IMR-90 (cell line): ENCODE results near the gene HCFC1. TPM values are rescaled to one million over a fixed set of nuclear protein-coding genes. Genes with fewer than 3 reads are reported as not detected.

Source experiments
- ATAC-seq: fragments of 200-7000 bp; cut with Tn5 transposase; 2 replicates; pipeline ENCODE4 v1.9.1; 2020; ENCODE audit warnings: low read depth, mild to moderate bottlenecking, moderate library complexity
- BruUV-seq: library from RNA; stranded (reverse); fragments of 400-500 nt; replicated peaks from 2 replicates; lab custom pipeline; 2021; lab: Mats Ljungman, UMichigan
- CTCF ChIA-PET: fragments of 300-600 bp; formaldehyde crosslinking; extraction: SDS; loops from one replicate; lab custom pipeline; 2021; ENCODE audit warnings: antibody characterized with exemption; lab: Yijun Ruan, JAX
- POLR2A ChIA-PET: fragments of 300-600 bp; sonication (Branson Sonifier 250); formaldehyde crosslinking; loops from one replicate; lab custom pipeline; 2022; ENCODE audit warnings: antibody characterized with exemption; ENCODE audit not compliant: unreplicated experiment; lab: Charles Lee
- DNase-seq: peaks from one replicate; pipeline ENCODE4 v3.0.0; 2013
- H2AFZ ChIP-seq: replicated peaks from 2 replicates; pipeline ENCODE3; 2013; ENCODE audit warnings: low read length, mild to moderate bottlenecking; ENCODE audit not compliant: poor library complexity
- H2AK5ac ChIP-seq: 2 replicates; pipeline ENCODE4 v1.6.1; 2013; ENCODE audit warnings: low read depth, low read length, inconsistent platforms
- H2AK9ac ChIP-seq: replicated peaks from 2 replicates; pipeline ENCODE3; 2013; ENCODE audit warnings: mild to moderate bottlenecking, low read depth, low read length, moderate library complexity; ENCODE audit not compliant: poor library complexity
- H2BK120ac ChIP-seq: 2 replicates; pipeline ENCODE4 v1.6.1; 2013; ENCODE audit warnings: low read depth, low read length, inconsistent platforms
- H2BK15ac ChIP-seq: 3 replicates; pipeline ENCODE4 v1.6.1; 2013; ENCODE audit warnings: low read depth, low read length, inconsistent platforms
- H2BK20ac ChIP-seq: 2 replicates; pipeline ENCODE4 v1.6.1; 2013; ENCODE audit warnings: low read depth, mild to moderate bottlenecking, inconsistent platforms, low read length, moderate library complexity
- H2BK5ac ChIP-seq: 2 replicates; pipeline ENCODE4 v1.6.1; 2013; ENCODE audit warnings: mild to moderate bottlenecking, low read depth, low read length, inconsistent platforms; ENCODE audit not compliant: poor library complexity, severe bottlenecking
- H3K14ac ChIP-seq: replicated peaks from 2 replicates; pipeline ENCODE4 v1.6.1; 2013; ENCODE audit warnings: low read depth, low read length, inconsistent platforms
- H3K18ac ChIP-seq: 2 replicates; pipeline ENCODE4 v1.6.1; 2013; ENCODE audit warnings: low read depth, low read length, control low read depth
- H3K23ac ChIP-seq: 2 replicates; pipeline ENCODE4 v1.6.1; 2013; ENCODE audit warnings: low read depth, low read length, inconsistent platforms
- H3K27ac ChIP-seq: 2 replicates; pipeline ENCODE4 v1.5.1; 2013; ENCODE audit warnings: mild to moderate bottlenecking, control low read depth, low read length; ENCODE audit not compliant: insufficient read depth
- H3K27me3 ChIP-seq: 2 replicates; pipeline ENCODE4 v1.6.1; 2013; ENCODE audit warnings: low read length; ENCODE audit not compliant: control insufficient read depth, insufficient read depth
- H3K36me3 ChIP-seq: 2 replicates; pipeline ENCODE4 v1.6.1; 2013; ENCODE audit warnings: low read length, mixed read lengths; ENCODE audit not compliant: control insufficient read depth, insufficient read depth
- H3K4ac ChIP-seq: 2 replicates; pipeline ENCODE4 v1.6.1; 2013; ENCODE audit warnings: low read depth, low read length, inconsistent platforms
- H3K4me1 ChIP-seq: 2 replicates; pipeline ENCODE4 v1.6.1; 2013; ENCODE audit warnings: low read length, mixed read lengths; ENCODE audit not compliant: control insufficient read depth, insufficient read depth
- H3K4me2 ChIP-seq: 2 replicates; pipeline ENCODE4 v1.6.1; 2013; ENCODE audit warnings: low read depth, mild to moderate bottlenecking, control low read depth, low read length, moderate library complexity
- H3K4me3 ChIP-seq: 2 replicates; pipeline ENCODE4 v1.5.1; 2013; ENCODE audit warnings: low read depth, mild to moderate bottlenecking, control low read depth, low read length, moderate library complexity; ENCODE audit not compliant: insufficient read depth
- H3K56ac ChIP-seq: 2 replicates; pipeline ENCODE4 v1.6.1; 2013; ENCODE audit warnings: low read length, inconsistent platforms; ENCODE audit not compliant: insufficient read depth; ENCODE audit errors: extremely low read depth
- H3K79me1 ChIP-seq, 2 experiments: 2 replicates each; pipeline ENCODE4 v1.6.1; 2013; ENCODE audit warnings: low read length in 2 of 2, inconsistent platforms in 1 of 2, low read depth in 1 of 2
- H3K9ac ChIP-seq: 2 replicates; pipeline ENCODE4 v1.6.1; 2013; ENCODE audit warnings: low read depth, low read length, control low read depth
- H3K9me1 ChIP-seq: 2 replicates; pipeline ENCODE4 v1.6.1; 2013; ENCODE audit warnings: low read length, inconsistent platforms; ENCODE audit not compliant: insufficient read depth
- H3K9me3 ChIP-seq: 2 replicates; pipeline ENCODE4 v1.6.1; 2013; ENCODE audit warnings: low read length; ENCODE audit not compliant: control insufficient read depth, insufficient read depth
- H4K20me1 ChIP-seq: 2 replicates; pipeline ENCODE4 v1.6.1; 2013; ENCODE audit warnings: low read length, inconsistent platforms; ENCODE audit not compliant: insufficient read depth
- H4K5ac ChIP-seq: 2 replicates; pipeline ENCODE4 v1.6.1; 2013; ENCODE audit warnings: mild to moderate bottlenecking, low read depth, low read length, control low read depth
- H4K8ac ChIP-seq, 2 experiments: 2 replicates each; pipeline ENCODE4 v1.6.1; 2013; ENCODE audit warnings: low read depth in 2 of 2, low read length in 2 of 2, control low read depth in 1 of 2, inconsistent platforms in 1 of 2
- H4K91ac ChIP-seq: 2 replicates; pipeline ENCODE4 v1.6.1; 2013; ENCODE audit warnings: low read depth, low read length, inconsistent platforms; ENCODE audit not compliant: insufficient read depth
- BHLHE40 ChIP-seq: fragments of 150-350 bp; IDR thresholded peaks from 2 replicates; pipeline ENCODE4 v1.6.1; 2016; ENCODE audit warnings: mild to moderate bottlenecking, low read depth, low read length
- CEBPB ChIP-seq: IDR thresholded peaks from 2 replicates; pipeline ENCODE4 v1.6.1; 2012; ENCODE audit warnings: low read depth, low read length, improper control_type of control experiment
- CHD1 ChIP-seq: IDR thresholded peaks from 2 replicates; pipeline ENCODE4 v1.6.1; 2012; ENCODE audit warnings: low read depth, low read length, improper control_type of control experiment
- ELK1 ChIP-seq: fragments of 150-350 bp; IDR thresholded peaks from 2 replicates; pipeline ENCODE4 v1.6.1; 2016; ENCODE audit warnings: low read depth, mild to moderate bottlenecking, low read length, moderate library complexity, borderline replicate concordance
- FOS ChIP-seq: fragments of 150-350 bp; IDR thresholded peaks from 2 replicates; pipeline ENCODE4 v1.6.1; 2016; ENCODE audit warnings: low read depth, low read length
- MAZ ChIP-seq: IDR thresholded peaks from 2 replicates; pipeline ENCODE4 v1.6.1; 2012; ENCODE audit warnings: low read depth, mild to moderate bottlenecking, low read length, improper control_type of control experiment, moderate library complexity, borderline replicate concordance
- NFE2L2 ChIP-seq: fragments of 150-350 bp; IDR thresholded peaks from 2 replicates; pipeline ENCODE4 v1.6.1; 2016; ENCODE audit warnings: low read depth, mild to moderate bottlenecking, low read length
- RCOR1 ChIP-seq: IDR thresholded peaks from 2 replicates; pipeline ENCODE4 v1.6.1; 2012; ENCODE audit warnings: mild to moderate bottlenecking, low read length, improper control_type of control experiment; ENCODE audit not compliant: insufficient replicate concordance
- SMC3 ChIP-seq: fragments of 150-350 bp; IDR thresholded peaks from 2 replicates; pipeline ENCODE4 v1.6.1; 2016; ENCODE audit warnings: low read depth, mild to moderate bottlenecking, antibody characterized with exemption, low read length, moderate library complexity
- WGBS, 2 experiments: methylation state at CpG; one replicate each; pipeline versions ENCODE4 v1.1.5 to v1.1.7; 2013; ENCODE audit warnings: missing lambda C conversion rate in 2 of 2; ENCODE audit not compliant: insufficient read length in 1 of 2; ENCODE audit errors: extremely low coverage in 2 of 2; 5-methylcytosine and 5-hydroxymethylcytosine counted together
- dilution Hi-C: fragments of 300-500 bp; cut with HindIII; formaldehyde crosslinking; loops from one replicate; pipeline ENCODE4 v1.14.3; 2018; ENCODE audit warnings: low sequenced_read_pairs; ENCODE audit not compliant: unreplicated experiment
- in situ Hi-C: fragments of 300-500 bp; cut with MboI; formaldehyde crosslinking; loops from 3 replicates; pipeline ENCODE4 v1.14.3; 2019; ENCODE audit warnings: low sequenced_read_pairs, inconsistent platforms, mixed read lengths
- intact Hi-C: fragments of 100-400 bp; cut with micrococcal nuclease; formaldehyde crosslinking; loops from 2 replicates; pipeline ENCODE4 v1.10.0; 2022
- polyA plus RNA-seq, 3 experiments: library from polyadenylated mRNA; depleted of rRNA; stranded (reverse); fragments of >200 nt; gene quantifications; 2 replicates each; pipeline ENCODE4 v1.2.3, GENCODE V29; 2012; ENCODE audit warnings: low replicate concordance in 1 of 3
- total RNA-seq: library from RNA; depleted of rRNA; stranded (reverse); fragments of >200 nt; gene quantifications from 2 replicates; pipeline ENCODE4 v1.2.3, GENCODE V29; 2012
- TF ChIP-seq, protein P1 (sequence below): conservative IDR thresholded peaks from 2 replicates; pipeline ENCODE4 v1.5.1; 2012; ENCODE audit warnings: mild to moderate bottlenecking, low read depth, low read length, improper control_type of control experiment

HCFC1 gene
- total and polyA plus RNA-seq, 2 of the 4 experiments (the other 2 are of a cell fraction), result 3.2 to 17.6 TPM

DNA sequence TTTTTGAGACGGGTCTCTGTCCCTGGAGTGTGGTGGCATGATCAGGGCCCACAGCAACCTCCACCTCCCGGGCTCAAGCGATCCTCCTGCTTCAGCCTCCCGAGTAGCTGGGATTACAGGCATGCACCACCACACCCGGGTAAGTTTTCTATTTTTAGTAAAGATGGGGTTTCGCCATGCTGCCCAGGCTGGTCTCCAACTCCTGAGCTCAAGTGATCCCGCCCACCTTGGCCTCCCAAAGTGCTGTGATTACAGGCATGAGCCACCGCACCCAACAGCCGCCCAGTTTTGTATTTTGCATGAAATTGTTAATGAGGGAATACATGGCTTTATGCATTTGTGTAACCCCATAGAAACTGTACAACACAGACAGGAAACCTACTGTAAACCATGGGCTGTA is 42.8 kb downstream of the HCFC1 start:
- no peak overlapping the region for H3K4ac ChIP-seq
- no peak overlapping the region for H4K91ac ChIP-seq
- peaks cover 4 to 11% of the 10 kb centered on the region in 2 experiments; a peak in 2 of 4 replicates for H3K79me1 ChIP-seq
- H2BK15ac ChIP-seq, result no peak overlapping the region
- H3K4me2 ChIP-seq, result no peak overlapping the region
- DNase-seq, result no peak
- no peak overlapping the region for H3K18ac ChIP-seq
- H3K27me3 ChIP-seq, result no peaks in the 10 kb centered on the region; the same call in 1 of the 2 replicates
- H3K9me3 ChIP-seq, result no peaks in the 10 kb centered on the region
- TF ChIP-seq CHD1 (no peak), BHLHE40 (no peak), CEBPB (no peak), NFE2L2 (no peak), FOS (no peak), MAZ (no peak), RCOR1 (no peak), ELK1 (no peak), SMC3 (no peak)
- TF ChIP-seq, protein P1, sequence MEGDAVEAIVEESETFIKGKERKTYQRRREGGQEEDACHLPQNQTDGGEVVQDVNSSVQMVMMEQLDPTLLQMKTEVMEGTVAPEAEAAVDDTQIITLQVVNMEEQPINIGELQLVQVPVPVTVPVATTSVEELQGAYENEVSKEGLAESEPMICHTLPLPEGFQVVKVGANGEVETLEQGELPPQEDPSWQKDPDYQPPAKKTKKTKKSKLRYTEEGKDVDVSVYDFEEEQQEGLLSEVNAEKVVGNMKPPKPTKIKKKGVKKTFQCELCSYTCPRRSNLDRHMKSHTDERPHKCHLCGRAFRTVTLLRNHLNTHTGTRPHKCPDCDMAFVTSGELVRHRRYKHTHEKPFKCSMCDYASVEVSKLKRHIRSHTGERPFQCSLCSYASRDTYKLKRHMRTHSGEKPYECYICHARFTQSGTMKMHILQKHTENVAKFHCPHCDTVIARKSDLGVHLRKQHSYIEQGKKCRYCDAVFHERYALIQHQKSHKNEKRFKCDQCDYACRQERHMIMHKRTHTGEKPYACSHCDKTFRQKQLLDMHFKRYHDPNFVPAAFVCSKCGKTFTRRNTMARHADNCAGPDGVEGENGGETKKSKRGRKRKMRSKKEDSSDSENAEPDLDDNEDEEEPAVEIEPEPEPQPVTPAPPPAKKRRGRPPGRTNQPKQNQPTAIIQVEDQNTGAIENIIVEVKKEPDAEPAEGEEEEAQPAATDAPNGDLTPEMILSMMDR, result no peak
- CTCF ChIA-PET, result no interaction called here
- H4K20me1 ChIP-seq, result peaks cover 13% of the 10 kb centered on the region
- H3K4me1 ChIP-seq, result peaks cover 2% of the 10 kb centered on the region
- no peak overlapping the region for H3K27ac ChIP-seq
- ATAC-seq, result no peak
- H2AK9ac ChIP-seq, result no peak overlapping the region
- in situ Hi-C loops, result no loop called here
- H2AK5ac ChIP-seq, result no peak overlapping the region
- H3K9ac ChIP-seq, result no peak overlapping the region
- no peak overlapping the region for H2BK5ac ChIP-seq
- H2BK20ac ChIP-seq, result no peak overlapping the region
- H3K4me3 ChIP-seq, result no peak overlapping the region
- H4K5ac ChIP-seq, result no peak overlapping the region
- no peak overlapping the region for H2AFZ ChIP-seq
- H3K56ac ChIP-seq, result no peak overlapping the region
- BruUV-seq, result no TSS peak
- intact Hi-C loops, result loop anchor here (5.0 kb wide), 1 partner anchor 137 kb away; the partner anchor contains the start of genes IDH3G and SSR4
- POLR2A ChIA-PET, result interaction anchor here (0.9 kb wide), 1 partner anchor 135 kb away, joined by 3 read pairs; no protein-coding TSS in a partner anchor
- no peaks in the 10 kb centered on the region; the same call in 1 of the 2 replicates for H3K9me1 ChIP-seq
- no peak overlapping the region for H3K23ac ChIP-seq
- H3K14ac ChIP-seq, result no peak overlapping the region
- H3K36me3 ChIP-seq, result peaks cover 23% of the 10 kb centered on the region
- dilution Hi-C loops, result no loop called here
- H4K8ac ChIP-seq, result no peak overlapping the region
- WGBS, 2 experiments, result no CpG with 5 or more reads among the region's 9 CpGs
- no peak overlapping the region for H2BK120ac ChIP-seq
